ENCODE data around the gene TBC1D23.

Gene TBC1D23

GRCh38 chr3:100245136-100245535 lies 15.7 kb upstream of the TBC1D23 start:
- TF ChIP-seq, protein P1, sequence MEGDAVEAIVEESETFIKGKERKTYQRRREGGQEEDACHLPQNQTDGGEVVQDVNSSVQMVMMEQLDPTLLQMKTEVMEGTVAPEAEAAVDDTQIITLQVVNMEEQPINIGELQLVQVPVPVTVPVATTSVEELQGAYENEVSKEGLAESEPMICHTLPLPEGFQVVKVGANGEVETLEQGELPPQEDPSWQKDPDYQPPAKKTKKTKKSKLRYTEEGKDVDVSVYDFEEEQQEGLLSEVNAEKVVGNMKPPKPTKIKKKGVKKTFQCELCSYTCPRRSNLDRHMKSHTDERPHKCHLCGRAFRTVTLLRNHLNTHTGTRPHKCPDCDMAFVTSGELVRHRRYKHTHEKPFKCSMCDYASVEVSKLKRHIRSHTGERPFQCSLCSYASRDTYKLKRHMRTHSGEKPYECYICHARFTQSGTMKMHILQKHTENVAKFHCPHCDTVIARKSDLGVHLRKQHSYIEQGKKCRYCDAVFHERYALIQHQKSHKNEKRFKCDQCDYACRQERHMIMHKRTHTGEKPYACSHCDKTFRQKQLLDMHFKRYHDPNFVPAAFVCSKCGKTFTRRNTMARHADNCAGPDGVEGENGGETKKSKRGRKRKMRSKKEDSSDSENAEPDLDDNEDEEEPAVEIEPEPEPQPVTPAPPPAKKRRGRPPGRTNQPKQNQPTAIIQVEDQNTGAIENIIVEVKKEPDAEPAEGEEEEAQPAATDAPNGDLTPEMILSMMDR (IDR thresholded peaks at IDR 0.05): no peak
- no peak for DNase-seq
- H3K36me3 ChIP-seq: no peaks in the 10 kb centered on the region
- no peak overlapping the region for H3K4me3 ChIP-seq
- no peak overlapping the region for H3K27ac ChIP-seq
- H3K4me1 ChIP-seq: peaks cover 0 to 19% (median 0%) of the 10 kb centered on the region in 4 donors
- H3K27me3 ChIP-seq: no peaks in the 10 kb centered on the region
- intact Hi-C loops (cut with DNase I; ENCODE audit: low total_unique reads): no loop called here
- H3K9me3 ChIP-seq: no peaks in the 10 kb centered on the region

DNA sequence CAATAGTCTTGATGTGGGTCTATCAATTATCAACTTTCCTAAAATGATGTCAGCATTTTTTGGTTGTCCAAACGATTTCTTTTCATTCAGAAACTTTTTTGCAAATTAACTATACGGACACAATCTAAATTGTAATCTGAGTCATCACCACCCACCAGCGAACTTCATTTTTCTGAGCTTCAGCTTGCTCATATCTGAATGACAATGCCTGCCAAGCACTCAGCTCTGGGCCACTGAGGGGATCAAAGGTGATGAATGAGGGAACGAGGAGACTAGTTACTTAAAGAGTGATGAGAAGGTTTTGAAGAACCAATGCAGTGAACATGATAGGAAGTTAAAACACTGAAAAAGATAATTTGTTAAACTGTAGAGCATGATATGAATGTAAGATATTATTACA lies 14.9 kb upstream of the TBC1D23 start:
- TF ChIP-seq, protein P1 (IDR thresholded peaks at IDR 0.05): no peak
- intact Hi-C loops (cut with DNase I; ENCODE audit: low total_unique reads): no loop called here
- Histone ChIP-seq H3K4me3 (no peak overlapping the region), H3K9me3 (no peaks in the 10 kb centered on the region), H3K27me3 (no peaks in the 10 kb centered on the region), H3K4me1 (peaks cover 0 to 19% (median 0%) of the 10 kb centered on the region in 4 donors), H3K27ac (no peak overlapping the region), H3K36me3 (no peaks in the 10 kb centered on the region)
- no peak for DNase-seq

DNA sequence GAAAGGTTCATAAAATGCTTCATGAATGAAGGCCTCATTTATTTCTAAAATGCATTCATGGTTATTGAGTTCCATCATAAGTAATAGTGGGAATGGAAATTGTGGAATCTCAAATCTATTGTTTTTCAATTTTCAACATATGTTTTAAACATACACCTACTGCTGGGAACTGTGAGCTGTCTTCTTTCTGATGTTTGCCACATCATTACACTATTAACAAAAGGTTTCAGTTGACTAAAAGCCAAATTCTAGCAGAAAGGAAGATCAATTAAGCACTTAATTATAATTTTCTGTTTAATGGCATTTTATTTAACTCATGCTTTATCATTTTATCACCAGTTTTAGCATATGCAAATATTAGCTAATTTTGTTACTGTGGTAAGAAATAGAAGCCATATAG lies 13.8 kb upstream of the TBC1D23 start:
- Histone ChIP-seq H3K4me1 (peaks cover 0 to 19% (median 0%) of the 10 kb centered on the region in 4 donors), H3K4me3 (no peak overlapping the region), H3K27me3 (no peaks in the 10 kb centered on the region), H3K9me3 (no peaks in the 10 kb centered on the region), H3K36me3 (no peaks in the 10 kb centered on the region), H3K27ac (no peak overlapping the region)
- no peak for DNase-seq
- TF ChIP-seq, protein P1 (IDR thresholded peaks at IDR 0.05): no peak
- intact Hi-C loops (cut with DNase I; ENCODE audit: low total_unique reads): no loop called here

DNA sequence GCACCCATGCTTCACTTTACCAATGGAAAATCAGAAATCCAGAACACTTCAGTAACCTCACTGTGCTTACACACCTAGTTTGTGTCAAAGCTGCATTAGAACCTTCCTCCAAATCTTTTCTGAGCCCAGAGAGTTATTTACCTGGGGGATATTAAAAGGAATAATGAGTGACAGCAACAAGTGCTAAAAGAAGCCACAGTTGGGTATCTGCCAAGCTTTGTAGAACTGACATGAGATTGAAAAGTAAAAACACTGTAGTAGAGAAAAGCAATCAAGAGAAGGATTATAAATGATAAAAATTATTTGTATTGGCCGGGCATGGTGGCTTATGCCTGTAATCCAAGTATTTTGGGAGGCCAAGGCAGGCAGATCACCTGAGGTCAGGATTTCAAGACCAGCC lies 8.8 kb upstream of the TBC1D23 start:
- TF ChIP-seq, protein P1 (IDR thresholded peaks at IDR 0.05): no peak
- H3K36me3 ChIP-seq: no peaks in the 10 kb centered on the region
- no peak for DNase-seq
- H3K4me1 ChIP-seq: peaks cover 0 to 17% (median 8%) of the 10 kb centered on the region in 4 donors
- H3K9me3 ChIP-seq: no peaks in the 10 kb centered on the region
- H3K4me3 ChIP-seq: no peak overlapping the region
- intact Hi-C loops (cut with DNase I; ENCODE audit: low total_unique reads): loop anchor here (5.0 to 10.0 kb wide), 2 partner anchors 187 to 410 kb away; no protein-coding TSS in a partner anchor
- H3K27ac ChIP-seq: no peak overlapping the region
- no peaks in the 10 kb centered on the region for H3K27me3 ChIP-seq

- no peaks in the 10 kb centered on the region for H3K27me3 ChIP-seq
- TF ChIP-seq, protein P1 (IDR thresholded peaks at IDR 0.05): peak; percentile 79
- no peaks in the 10 kb centered on the region for H3K36me3 ChIP-seq
- no peak overlapping the region for H3K4me3 ChIP-seq
- peak overlapping the region; percentile 50 to 60 for H3K27ac ChIP-seq
- intact Hi-C loops (cut with DNase I; ENCODE audit: low total_unique reads): loop anchor here (5.0 to 10.0 kb wide), 2 partner anchors 189 to 412 kb away; no protein-coding TSS in a partner anchor
- H3K4me1 ChIP-seq: peaks cover 0 to 16% (median 8%) of the 10 kb centered on the region in 4 donors
- H3K9me3 ChIP-seq: no peaks in the 10 kb centered on the region
- peak in 1 of 2 donors; percentile 45 for DNase-seq
These were observed 6.5 kb upstream of the TBC1D23 start for GRCh38 chr3:100254168-100254777.
